Muscle of back (tissue), 11 donors: ENCODE data around the gene RFX7. TPM values are rescaled to one million over a fixed set of nuclear protein-coding genes. Genes with fewer than 3 reads are reported as not detected.

ENCODE experiments used
- DNase-seq, 3 donors: peaks; one replicate each; pipeline versions ENCODE4 v3.0.0 to v3.0.0-alpha.2; 2013
- polyA plus RNA-seq, 10 donors: library from polyadenylated mRNA; unstranded; fragments of 120-200 nt; gene quantifications; one replicate each; pipeline ENCODE4 v1.2.1, GENCODE V29; 2013; ENCODE audit not compliant: insufficient read length in 10 of 10

RFX7 gene
- polyA plus RNA-seq, 10 donors = 9.6 to 17.6 (median 14.2) TPM

DNA sequence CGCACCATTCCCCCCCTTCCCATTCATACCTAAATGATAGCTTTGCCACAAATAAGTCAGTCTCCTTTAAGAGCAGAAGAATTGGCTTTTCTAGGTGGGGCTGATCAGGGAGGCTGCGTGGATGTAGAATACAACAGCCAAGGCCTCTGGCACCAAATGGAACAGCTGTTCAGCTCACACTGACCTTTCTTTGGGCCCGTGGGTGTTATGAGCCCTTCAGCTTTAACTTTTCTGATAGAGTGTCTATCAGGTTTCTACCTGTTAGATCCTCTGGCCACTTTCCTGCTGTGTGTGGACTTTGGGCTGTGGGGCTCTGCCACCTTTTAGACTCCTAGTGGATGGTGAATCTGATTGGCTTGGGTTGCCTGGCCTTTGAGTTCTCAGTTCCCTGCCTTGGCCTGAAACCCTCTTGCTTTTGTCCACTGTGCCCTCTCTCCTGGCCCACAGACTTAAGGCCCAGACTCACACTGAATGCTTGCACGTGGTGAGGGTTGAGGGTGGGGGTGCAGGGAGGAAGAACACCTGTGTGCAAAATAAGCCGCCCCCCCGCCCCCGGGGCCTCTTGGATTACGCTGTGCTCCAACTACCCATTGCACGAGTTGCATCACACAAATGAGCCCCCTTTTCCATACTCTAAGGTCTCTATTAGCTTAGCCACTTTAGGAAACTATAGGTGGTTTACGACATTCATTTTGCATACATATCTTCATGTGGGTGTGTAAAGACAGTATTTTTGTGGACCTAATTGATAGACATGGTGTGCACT is 1.3 kb upstream of the RFX7 start:
- DNase-seq = peak in 2 of 3 donors; percentile 33 to 59

DNA sequence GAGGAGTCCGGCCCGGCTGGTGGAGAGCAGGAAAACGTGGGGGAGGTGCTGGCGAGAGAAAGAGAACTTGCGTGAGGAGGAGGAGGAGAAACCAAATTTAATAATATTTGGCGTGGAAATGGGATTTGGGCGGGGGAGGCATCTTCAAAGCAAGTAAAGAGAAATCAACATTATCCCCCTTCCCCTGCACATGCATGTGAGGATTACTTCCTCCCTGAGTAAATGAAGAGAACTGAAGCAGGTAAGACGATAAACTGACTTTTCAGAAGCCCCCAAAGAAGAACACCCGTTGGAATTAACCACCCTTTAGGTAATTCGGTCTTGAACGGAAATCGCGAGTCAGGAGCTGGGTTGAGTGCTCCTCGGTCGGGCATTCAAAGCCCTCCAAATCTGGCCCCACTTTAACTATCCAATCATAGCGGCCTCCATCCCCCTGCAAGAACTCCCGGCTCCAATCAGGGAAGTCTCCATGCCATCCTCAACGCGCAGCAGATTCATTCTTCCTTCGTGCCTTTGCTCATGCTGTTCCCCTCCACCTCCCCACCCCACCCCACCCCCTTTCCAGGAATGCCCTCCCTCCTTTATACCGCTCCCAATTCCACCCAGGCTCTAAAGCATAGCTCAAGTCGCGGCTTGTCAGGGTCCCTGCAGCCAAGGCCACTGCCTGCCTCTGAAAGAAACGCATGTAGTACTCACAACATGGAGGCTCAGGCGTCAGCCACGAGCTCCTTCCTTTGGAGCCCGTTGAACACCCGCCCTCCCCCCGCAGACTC is 545 bp upstream of the RFX7 start:
- peak; percentile 66 to 81 (median 75) for DNase-seq

- peak in 1 of 3 donors; percentile 35 for DNase-seq
Measured at GRCh38 chr15:56242576-56243162, 1.0 kb downstream of the RFX7 start.

DNA sequence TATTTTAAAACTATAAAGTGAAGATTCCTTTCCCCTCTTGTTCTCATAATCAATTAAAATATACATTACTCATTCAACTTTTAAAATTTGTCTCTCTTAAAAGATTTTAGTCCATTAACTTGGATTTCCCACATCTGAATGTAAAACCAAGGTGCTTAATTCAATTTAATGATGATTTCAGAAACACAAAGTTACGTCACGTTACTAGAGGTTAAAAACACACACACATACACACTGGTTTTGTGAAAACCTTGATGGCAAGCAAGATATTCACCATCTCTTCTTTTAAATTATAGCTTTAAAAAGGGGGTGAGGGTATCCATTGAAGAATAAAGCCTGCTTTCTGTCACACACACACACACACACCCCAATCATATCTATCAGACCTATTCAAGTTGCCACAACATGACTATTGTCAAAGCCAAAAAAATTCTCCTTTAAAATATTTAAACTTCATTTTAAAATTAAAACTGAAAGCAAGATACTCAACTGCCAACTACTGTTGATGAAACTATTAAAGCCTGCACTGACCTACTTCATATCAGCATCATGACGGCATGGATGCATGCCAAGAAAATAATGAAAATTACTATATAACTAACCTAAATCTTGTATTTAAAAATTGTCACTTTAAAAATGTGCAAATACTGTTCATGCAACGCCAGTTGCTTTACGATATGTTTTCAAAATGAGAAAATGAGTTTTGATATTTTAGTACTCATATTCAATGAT is 2.1 kb downstream of the RFX7 start:
- DNase-seq = peak in 1 of 3 donors; percentile 19

GRCh38 chr15:56240390-56240789 is 3.3 kb downstream of the RFX7 start:
- DNase-seq = no peak

- DNase-seq = no peak
Measured at GRCh38 chr15:56236197-56236596, 7.5 kb downstream of the RFX7 start.

DNA sequence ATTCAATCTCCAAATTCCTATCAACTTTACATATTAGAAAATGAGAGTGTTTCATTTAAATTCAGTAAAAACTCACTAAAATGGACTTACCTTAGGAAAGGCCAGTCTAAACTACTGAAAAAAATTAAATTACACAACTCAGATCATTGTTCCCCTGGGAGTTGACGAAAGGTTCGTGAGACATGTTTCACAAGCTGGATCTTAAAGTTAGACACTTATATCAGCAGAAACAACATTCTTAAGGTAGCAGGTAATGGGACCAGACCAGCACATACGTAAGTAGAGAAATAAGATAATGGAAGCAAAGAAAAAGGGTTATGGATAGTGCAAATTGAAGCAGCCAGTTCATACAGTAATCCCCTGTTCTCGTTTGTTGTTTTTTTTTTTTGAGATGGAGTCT is 8.9 kb downstream of the RFX7 start:
- DNase-seq = no peak

- DNase-seq = no peak
Measured at GRCh38 chr15:56233549-56233948, 10.1 kb downstream of the RFX7 start.

GRCh38 chr15:56232058-56232457 is 11.6 kb downstream of the RFX7 start:
- DNase-seq = peak in 1 of 3 donors; percentile 9

DNA sequence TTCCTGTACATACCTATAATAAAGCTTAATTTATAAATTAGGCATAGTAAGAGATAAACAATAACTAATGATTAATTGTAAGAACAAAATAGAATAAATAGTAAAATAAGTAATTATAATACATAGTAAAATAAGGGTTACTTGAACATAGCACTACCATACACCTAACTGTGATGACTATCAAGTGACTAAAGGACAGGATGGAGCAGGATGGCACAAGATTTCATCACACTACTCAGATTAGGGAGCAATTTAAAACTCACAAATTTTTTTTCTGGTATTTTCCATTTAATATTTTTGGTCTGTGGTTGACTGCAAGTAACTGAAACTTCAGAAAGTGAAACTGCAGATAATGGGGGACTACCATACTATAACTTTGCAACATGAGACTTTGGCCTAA is 14.8 kb downstream of the RFX7 start:
- DNase-seq = no peak

GRCh38 chr15:56228352-56228751 is 15.3 kb downstream of the RFX7 start:
- no peak for DNase-seq

GRCh38 chr15:56227780-56228179 is 15.9 kb downstream of the RFX7 start:
- DNase-seq = no peak

GRCh38 chr15:56227306-56227705 is 16.4 kb downstream of the RFX7 start:
- DNase-seq = no peak

DNA sequence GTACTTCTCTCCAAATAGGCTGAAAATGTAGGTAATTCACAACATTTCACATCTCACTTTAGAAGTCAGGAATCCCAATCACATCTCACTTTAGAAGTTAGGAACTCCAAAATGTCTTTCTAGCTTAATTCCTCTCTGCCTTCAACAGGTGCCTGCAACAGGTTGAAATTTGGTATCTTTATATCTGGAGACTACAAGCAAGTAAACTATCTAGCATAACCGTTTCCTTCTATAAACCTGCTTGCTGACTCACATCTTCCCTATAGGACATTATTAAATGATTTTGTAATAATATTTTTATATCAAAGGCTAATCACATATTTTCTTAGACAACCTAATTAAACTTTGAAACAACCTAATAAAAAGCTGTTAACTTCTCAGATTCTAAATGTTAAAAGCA is 18.2 kb downstream of the RFX7 start:
- DNase-seq = no peak

- no peak for DNase-seq
Measured at GRCh38 chr15:56222302-56222701, 21.4 kb downstream of the RFX7 start.

- DNase-seq = no peak
Measured at GRCh38 chr15:56217341-56217740, 26.3 kb downstream of the RFX7 start.

DNA sequence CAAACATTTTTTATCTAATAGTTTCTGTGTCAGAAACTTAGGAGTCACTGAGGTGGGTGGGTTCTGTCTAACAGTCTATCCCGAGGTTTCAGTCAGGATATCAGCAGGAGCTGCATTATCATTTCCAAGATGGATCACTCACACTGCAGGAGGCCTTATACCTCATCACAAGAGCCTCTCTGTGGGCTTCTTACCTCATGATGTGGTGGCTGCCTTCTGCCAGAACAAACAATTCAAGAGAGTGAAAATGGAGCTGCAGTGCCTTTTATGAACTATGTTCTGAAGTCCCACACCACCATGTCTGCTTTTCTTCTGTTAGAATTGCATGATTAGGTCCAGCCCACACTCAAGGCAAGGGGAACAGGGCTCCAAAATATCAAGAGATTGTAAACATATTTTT is 27.9 kb downstream of the RFX7 start:
- peak in 1 of 3 donors; percentile 68 for DNase-seq

DNA sequence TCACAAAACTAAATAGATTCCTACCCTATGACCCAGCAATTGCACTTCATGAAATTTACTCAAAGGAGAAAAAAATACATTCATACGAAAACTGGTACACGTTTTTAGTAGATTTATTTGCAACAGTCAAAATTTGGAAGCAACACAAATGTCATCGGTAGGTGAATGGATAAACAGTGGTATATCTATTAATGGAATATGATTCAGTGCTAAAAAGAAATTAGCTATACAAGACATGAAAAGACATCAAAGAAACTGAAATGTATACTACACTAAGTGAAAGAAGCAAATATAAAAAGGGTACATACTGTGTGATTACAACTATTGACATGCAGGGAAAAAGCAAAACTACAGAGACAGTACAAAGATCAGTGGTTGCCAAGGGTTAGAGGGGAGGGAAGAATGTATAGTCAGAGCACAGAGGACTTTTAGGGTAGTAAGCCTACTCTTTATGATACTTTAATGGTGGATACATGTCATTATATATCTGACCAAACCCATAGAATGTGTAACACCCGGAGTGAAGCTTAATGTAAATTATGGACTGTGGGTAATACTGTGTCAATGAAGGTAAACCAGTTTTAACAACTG is 31.6 kb downstream of the RFX7 start:
- no peak for DNase-seq

GRCh38 chr15:56211064-56211463 is 32.6 kb downstream of the RFX7 start:
- DNase-seq = no peak

DNA sequence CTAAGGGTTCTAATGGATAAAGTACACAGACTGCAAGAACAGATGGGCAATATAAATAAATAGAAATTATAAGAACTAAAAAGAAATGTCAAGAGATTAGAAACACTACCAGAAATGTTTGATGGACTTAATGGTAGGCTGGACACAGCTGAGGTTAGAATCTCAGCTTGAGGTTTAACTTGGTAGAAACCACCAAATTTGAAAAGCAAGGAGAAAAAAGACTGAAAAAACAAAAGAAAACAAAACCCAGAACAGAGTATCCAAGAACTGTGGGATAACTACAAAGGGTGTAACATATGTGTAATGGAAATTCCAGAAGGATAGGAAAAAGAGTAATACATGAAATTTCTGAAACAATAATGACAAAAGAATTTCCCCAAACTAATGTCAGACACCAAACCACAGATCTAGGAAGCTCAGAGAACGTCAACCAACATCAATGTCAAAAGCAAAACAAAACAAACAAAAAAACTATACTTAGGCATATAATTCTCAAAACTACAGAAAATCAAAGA is 35.0 kb downstream of the RFX7 start:
- DNase-seq = no peak

DNA sequence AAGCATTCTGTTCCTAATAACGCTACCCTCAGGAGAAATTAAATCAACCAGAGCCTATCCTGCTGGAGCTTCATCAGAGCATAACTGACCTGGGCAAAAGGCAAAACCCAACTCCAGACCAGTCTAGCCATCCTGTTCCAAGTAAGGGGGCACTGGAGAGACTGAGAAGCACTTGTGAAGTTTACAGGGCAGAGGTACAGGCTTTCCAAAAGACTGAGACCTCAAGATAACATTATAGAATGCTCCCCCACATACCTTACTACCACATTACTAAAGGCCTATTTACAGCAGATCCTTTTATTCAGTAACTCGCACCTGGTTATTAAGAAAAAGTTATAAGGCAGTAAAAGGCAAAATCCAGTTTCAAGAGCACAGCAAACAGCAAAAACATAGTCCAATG is 35.5 kb downstream of the RFX7 start:
- DNase-seq = no peak

GRCh38 chr15:56207711-56208110 is 36.0 kb downstream of the RFX7 start:
- DNase-seq = no peak
